Measurements from ENCODE around the gene CXCL10. TPM values are rescaled to one million over a fixed set of nuclear protein-coding genes. Genes with fewer than 3 reads are reported as not detected.
"Not testable (repeated sequence)": the region's sequence is repeated elsewhere in the genome, so short reads cannot be mapped to it uniquely, and the experiment has no call there.

Gene CXCL10
- total and polyA plus RNA-seq, 3 experiments from 2014 or later, result 1.6 to 1.9 TPM; not detected in 1

DNA sequence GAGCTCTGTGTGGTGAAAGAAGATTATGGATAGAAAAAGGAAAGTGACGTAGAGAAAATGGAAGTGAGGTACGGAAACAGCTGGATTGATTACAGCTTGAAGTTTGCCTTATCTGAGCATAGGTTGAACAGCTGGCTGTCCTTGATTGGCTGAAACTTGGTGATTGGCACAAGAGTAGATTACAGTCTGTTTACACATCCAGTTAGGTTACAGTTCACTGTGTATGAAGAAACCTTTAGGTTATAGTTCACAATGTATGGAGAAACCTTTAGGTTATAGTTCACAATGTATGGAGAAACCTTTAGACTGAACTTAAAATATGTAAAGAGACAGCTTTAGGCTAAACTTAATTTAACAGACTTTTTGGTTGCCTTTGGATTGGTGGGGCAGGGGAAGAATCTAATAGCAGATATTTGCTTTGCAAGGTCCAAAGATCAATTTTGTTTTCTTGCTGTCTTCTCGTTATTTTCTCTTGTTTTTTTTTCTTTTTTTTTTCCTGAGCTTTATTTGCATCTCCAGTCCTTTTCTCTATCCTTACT, 35.7 kb upstream of the CXCL10 start:
- DNase-seq, result no peak
- Mint-ChIP-seq H3K4me1 (no peaks in the 10 kb centered on the region), H3K27ac (no peak overlapping the region), H3K36me3 (no peaks in the 10 kb centered on the region), H3K27me3 (peaks cover 4 to 10% of the 10 kb centered on the region in 2 donors), H3K9me3 (no peaks in the 10 kb centered on the region), H3K4me3 (no peak overlapping the region)
- Histone ChIP-seq H3K27ac (ENCODE audit: low read depth, low read length) (no peak overlapping the region), H3K4me3 (ENCODE audit: low read length) (no peak overlapping the region), H3K27me3 (ENCODE audit: insufficient read depth, low read length, poor library complexity, severe bottlenecking) (no peaks in the 10 kb centered on the region), H3K36me3 (ENCODE audit: insufficient read depth, low read length) (no peaks in the 10 kb centered on the region), H3K9me3 (ENCODE audit: low read length) (no peaks in the 10 kb centered on the region), H3K4me1 (ENCODE audit: insufficient read depth, low read length) (no peaks in the 10 kb centered on the region)
- CTCF ChIA-PET, result interaction anchor here (1.3 kb wide), 1 partner anchor 9 kb away, joined by 3 read pairs; no protein-coding TSS in a partner anchor
- POLR2A ChIA-PET, result no interaction called here

DNA sequence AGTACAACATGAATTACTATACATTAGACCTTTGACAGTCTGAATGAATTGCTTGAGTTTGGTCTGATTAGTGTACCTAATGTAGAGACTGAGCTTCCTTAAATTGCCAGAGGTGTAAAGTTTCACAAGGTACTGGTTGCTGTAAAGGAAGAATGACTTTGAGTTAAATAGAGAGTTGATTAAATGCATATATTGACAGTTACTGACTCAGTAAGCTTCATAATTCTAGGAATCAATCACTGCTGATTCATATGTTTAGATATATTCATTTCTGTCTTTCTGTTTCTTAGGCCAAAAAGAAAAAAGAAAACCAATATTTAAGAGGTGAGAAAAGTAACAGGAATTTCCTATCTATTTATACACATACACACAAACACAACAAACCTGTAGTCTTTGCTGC, 35.0 kb upstream of the CXCL10 start:
- H3K27ac Mint-ChIP-seq, result no peak overlapping the region
- Histone ChIP-seq H3K36me3 (ENCODE audit: insufficient read depth, low read length) (no peaks in the 10 kb centered on the region), H3K4me1 (ENCODE audit: insufficient read depth, low read length) (no peaks in the 10 kb centered on the region), H3K27ac (ENCODE audit: low read depth, low read length) (no peak overlapping the region), H3K9me3 (ENCODE audit: low read length) (no peaks in the 10 kb centered on the region), H3K4me3 (ENCODE audit: low read length) (no peak overlapping the region), H3K27me3 (ENCODE audit: insufficient read depth, low read length, poor library complexity, severe bottlenecking) (no peaks in the 10 kb centered on the region)
- ChIA-PET POLR2A (no interaction called here), CTCF (interaction anchor here (1.3 kb wide), 1 partner anchor 8 kb away, joined by 3 read pairs; no protein-coding TSS in a partner anchor)
- H3K36me3 Mint-ChIP-seq, result no peaks in the 10 kb centered on the region
- DNase-seq, result no peak
- H3K4me1 Mint-ChIP-seq, result no peaks in the 10 kb centered on the region
- no peaks in the 10 kb centered on the region for H3K9me3 Mint-ChIP-seq
- no peak overlapping the region for H3K4me3 Mint-ChIP-seq
- H3K27me3 Mint-ChIP-seq, result peaks cover 4 to 10% of the 10 kb centered on the region in 2 donors

DNA sequence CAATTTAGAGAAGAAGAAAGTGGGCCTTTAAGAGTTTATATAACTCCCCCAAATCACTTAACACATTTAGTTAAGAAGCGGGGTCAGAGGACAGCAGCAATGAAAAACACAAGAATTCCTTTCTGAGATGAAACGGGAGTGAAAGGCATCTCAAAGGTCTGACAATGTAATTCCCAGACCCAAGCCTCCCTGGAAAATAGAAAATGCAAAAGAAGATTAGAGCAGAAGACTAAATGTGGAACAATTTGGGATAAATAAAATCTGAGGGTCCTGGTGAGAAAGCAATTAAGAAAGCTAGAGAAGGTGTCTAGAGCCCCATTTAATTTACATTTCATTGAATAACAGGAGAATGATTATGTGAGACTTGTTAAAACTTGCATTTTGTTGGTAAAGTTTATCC, 32.1 kb upstream of the CXCL10 start:
- POLR2A ChIA-PET, result no interaction called here
- H3K27ac Mint-ChIP-seq, result no peak overlapping the region
- H3K4me3 Mint-ChIP-seq, result no peak overlapping the region
- Histone ChIP-seq H3K27ac (ENCODE audit: low read depth, low read length) (no peak overlapping the region), H3K36me3 (ENCODE audit: insufficient read depth, low read length) (no peaks in the 10 kb centered on the region), H3K9me3 (ENCODE audit: low read length) (no peaks in the 10 kb centered on the region), H3K4me3 (ENCODE audit: low read length) (no peak overlapping the region), H3K4me1 (ENCODE audit: insufficient read depth, low read length) (no peaks in the 10 kb centered on the region), H3K27me3 (ENCODE audit: insufficient read depth, low read length, poor library complexity, severe bottlenecking) (no peaks in the 10 kb centered on the region)
- no peaks in the 10 kb centered on the region for H3K4me1 Mint-ChIP-seq
- no peaks in the 10 kb centered on the region for H3K9me3 Mint-ChIP-seq
- no peak for DNase-seq
- no peaks in the 10 kb centered on the region for H3K36me3 Mint-ChIP-seq
- CTCF ChIA-PET, result no interaction called here
- peaks cover 4 to 10% of the 10 kb centered on the region in 2 donors for H3K27me3 Mint-ChIP-seq

DNA sequence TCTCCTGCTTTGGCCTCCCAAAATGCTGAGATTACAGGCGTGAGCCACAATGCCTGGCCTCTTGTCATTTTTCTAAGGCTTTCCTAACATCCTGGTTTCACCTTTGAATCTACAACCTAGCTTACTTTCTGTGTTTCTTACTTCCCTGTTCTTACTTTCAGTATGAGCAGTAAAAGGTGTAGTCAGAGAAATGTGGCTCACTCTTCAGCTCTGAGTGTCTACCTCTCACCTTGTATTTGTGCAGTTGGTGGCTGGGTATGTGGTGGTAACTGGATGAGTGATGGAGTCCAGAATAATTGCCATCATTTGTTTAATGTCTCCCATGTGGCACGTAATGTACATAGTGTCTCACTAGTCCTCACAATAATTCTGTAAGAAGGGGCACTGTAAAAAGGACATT, 31.7 kb upstream of the CXCL10 start:
- DNase-seq, result no peak
- no peaks in the 10 kb centered on the region for H3K4me1 Mint-ChIP-seq
- no peaks in the 10 kb centered on the region for H3K9me3 Mint-ChIP-seq
- Histone ChIP-seq H3K4me3 (ENCODE audit: low read length) (no peak overlapping the region), H3K27me3 (ENCODE audit: insufficient read depth, low read length, poor library complexity, severe bottlenecking) (no peaks in the 10 kb centered on the region), H3K4me1 (ENCODE audit: insufficient read depth, low read length) (no peaks in the 10 kb centered on the region), H3K27ac (ENCODE audit: low read depth, low read length) (no peak overlapping the region), H3K36me3 (ENCODE audit: insufficient read depth, low read length) (no peaks in the 10 kb centered on the region), H3K9me3 (ENCODE audit: low read length) (no peaks in the 10 kb centered on the region)
- POLR2A ChIA-PET, result no interaction called here
- H3K27ac Mint-ChIP-seq, result no peak overlapping the region
- H3K4me3 Mint-ChIP-seq, result no peak overlapping the region
- no peaks in the 10 kb centered on the region for H3K36me3 Mint-ChIP-seq
- CTCF ChIA-PET, result interaction anchor here (1.3 kb wide), 1 partner anchor 12 kb away, joined by 3 read pairs; no protein-coding TSS in a partner anchor
- H3K27me3 Mint-ChIP-seq, result peaks cover 4 to 10% of the 10 kb centered on the region in 2 donors

DNA sequence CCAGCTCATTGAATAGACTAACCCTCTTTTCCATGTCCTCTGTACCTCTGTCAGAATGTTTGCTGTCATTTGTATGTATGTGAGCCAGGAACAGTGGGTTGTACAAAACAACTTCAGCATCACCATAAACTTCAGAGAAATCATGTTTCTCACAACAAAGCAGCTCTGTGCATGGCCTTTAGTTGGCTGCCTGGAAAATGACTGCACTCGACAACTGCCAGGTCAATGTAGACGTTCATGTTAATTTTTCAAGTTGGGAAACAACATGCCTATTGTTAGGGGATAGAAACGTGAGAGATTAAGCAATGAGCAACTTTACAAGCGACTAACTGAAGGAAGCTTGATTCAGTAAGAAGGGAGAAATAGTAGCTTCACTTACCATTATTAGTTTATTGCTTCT, 30.4 kb upstream of the CXCL10 start:
- ChIA-PET CTCF (interaction anchor here (0.8 to 1.3 kb wide), 4 partner anchors 8 to 158 kb away, joined by 3 to 5 read pairs (median 4); no protein-coding TSS in a partner anchor), POLR2A (no interaction called here)
- H3K27me3 ChIP-seq (ENCODE audit: insufficient read depth, low read length, poor library complexity, severe bottlenecking), result no peaks in the 10 kb centered on the region
- H3K36me3 ChIP-seq (ENCODE audit: insufficient read depth, low read length), result no peaks in the 10 kb centered on the region
- H3K27me3 Mint-ChIP-seq, result peaks cover 4 to 10% of the 10 kb centered on the region in 2 donors
- no peaks in the 10 kb centered on the region for H3K9me3 ChIP-seq (ENCODE audit: low read length)
- DNase-seq, result no peak
- no peaks in the 10 kb centered on the region for H3K36me3 Mint-ChIP-seq
- H3K4me1 ChIP-seq (ENCODE audit: insufficient read depth, low read length), result no peaks in the 10 kb centered on the region
- H3K4me3 ChIP-seq (ENCODE audit: low read length), result no peak overlapping the region
- no peaks in the 10 kb centered on the region for H3K9me3 Mint-ChIP-seq
- no peak overlapping the region for H3K27ac Mint-ChIP-seq
- no peak overlapping the region for H3K4me3 Mint-ChIP-seq
- no peaks in the 10 kb centered on the region for H3K4me1 Mint-ChIP-seq
- H3K27ac ChIP-seq (ENCODE audit: low read depth, low read length), result no peak overlapping the region

DNA sequence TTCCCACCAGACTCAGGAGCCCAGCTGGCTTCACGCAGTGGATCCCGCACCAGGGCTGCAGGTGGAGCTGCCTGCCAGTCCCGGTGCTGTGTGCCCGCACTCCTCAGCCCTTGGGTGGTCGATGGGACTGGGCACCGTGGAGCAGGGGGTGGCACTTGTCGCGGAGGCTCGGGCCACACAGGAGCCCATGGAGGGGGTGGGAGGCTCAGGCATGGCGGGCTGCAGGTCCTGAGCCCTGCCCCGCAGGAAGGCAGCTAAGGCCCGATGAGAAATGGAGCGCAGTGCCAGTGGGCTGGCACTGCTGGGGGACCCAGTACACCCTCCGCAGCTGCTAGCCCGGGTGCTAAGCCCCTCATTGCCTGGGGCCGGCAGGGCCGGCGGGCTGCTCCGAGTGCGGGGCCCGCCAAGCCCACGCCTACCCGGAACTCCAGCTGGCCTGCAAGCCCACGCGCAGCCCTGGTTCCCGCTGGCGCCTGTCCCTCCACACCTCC, 27.3 kb upstream of the CXCL10 start:
- H3K4me1 Mint-ChIP-seq; H3K9me3 Mint-ChIP-seq; H3K4me1 ChIP-seq (ENCODE audit: insufficient read depth, low read length); H3K27ac Mint-ChIP-seq; DNase-seq; H3K27me3 ChIP-seq (ENCODE audit: insufficient read depth, low read length, poor library complexity, severe bottlenecking); H3K27ac ChIP-seq (ENCODE audit: low read depth, low read length); H3K4me3 ChIP-seq (ENCODE audit: low read length); H3K9me3 ChIP-seq (ENCODE audit: low read length); H3K36me3 ChIP-seq (ENCODE audit: insufficient read depth, low read length); POLR2A ChIA-PET; H3K4me3 Mint-ChIP-seq; H3K36me3 Mint-ChIP-seq: not testable (repeated sequence)
- H3K27me3 Mint-ChIP-seq, result peaks cover 8 to 12% of the 10 kb centered on the region in 2 donors
- CTCF ChIA-PET, result interaction anchor here (1.0 kb wide), 1 partner anchor 8 kb away, joined by 3 read pairs; no protein-coding TSS in a partner anchor

DNA sequence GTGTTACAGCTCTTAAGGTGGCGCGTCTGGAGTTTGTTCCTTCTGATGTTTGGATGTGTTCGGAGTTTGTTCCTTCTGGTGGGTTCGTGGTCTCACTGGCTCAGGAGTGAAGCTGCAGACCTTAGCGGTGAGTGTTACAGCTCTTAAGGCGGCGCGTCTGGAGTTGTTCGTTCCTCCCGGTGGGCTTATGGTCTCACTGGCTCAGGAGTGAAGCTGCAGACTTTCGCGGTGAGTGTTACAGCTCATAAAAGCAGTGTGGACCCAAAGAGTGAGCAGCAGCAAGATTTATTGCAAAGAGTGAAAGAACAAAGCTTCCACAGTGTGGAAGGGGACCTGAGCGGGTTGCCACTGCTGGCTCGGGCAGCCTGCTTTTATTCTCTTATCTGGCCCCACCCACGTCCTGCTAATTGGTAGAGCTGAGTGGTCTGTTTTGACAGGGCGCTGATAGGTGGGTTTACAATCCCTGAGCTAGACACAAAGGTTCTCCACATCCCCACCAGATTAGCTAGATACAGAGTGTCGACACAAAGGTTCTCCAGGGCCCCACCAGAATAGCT, 26.6 kb upstream of the CXCL10 start:
- CTCF ChIA-PET, result interaction anchor here (1.0 kb wide), 1 partner anchor 8 kb away, joined by 3 read pairs; no protein-coding TSS in a partner anchor
- POLR2A ChIA-PET, result not testable (repeated sequence)

DNA sequence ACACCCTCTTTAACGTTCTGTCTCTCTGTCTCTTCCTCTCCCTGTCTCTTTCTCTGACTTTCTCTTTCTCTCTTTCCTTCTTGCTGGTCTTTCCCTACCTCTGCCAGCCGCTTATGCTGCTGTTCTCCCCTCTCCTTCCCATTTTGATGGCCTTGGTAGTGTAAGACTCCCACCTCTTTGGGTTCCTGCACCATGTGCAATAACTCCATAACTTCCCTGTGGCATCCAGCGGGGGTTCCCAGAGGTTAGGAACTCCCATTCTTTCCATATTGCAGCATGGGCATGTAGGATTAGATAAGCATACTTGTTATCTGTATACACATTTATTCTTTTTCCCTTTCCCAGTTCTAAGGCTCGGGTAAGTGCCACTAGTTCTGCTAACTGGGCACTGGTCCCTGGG, 21.4 kb upstream of the CXCL10 start:
- H3K4me3 ChIP-seq (ENCODE audit: low read length); H3K4me3 Mint-ChIP-seq; H3K36me3 ChIP-seq (ENCODE audit: insufficient read depth, low read length); H3K27me3 ChIP-seq (ENCODE audit: insufficient read depth, low read length, poor library complexity, severe bottlenecking); POLR2A ChIA-PET; DNase-seq; H3K4me1 ChIP-seq (ENCODE audit: insufficient read depth, low read length); H3K9me3 ChIP-seq (ENCODE audit: low read length); H3K36me3 Mint-ChIP-seq; H3K9me3 Mint-ChIP-seq; CTCF ChIA-PET; H3K27ac ChIP-seq (ENCODE audit: low read depth, low read length); H3K4me1 Mint-ChIP-seq: not testable (repeated sequence)
- Mint-ChIP-seq H3K27ac (peak overlapping the region in 1 of 8 donors; percentile 27), H3K27me3 (peaks cover 8 to 20% of the 10 kb centered on the region in 2 donors)

More for the DNA sequence above, 26.6 kb upstream of the CXCL10 start:
- not testable (repeated sequence) for H3K36me3 Mint-ChIP-seq; H3K4me3 ChIP-seq (ENCODE audit: low read length); H3K27me3 ChIP-seq (ENCODE audit: insufficient read depth, low read length, poor library complexity, severe bottlenecking); H3K4me3 Mint-ChIP-seq; H3K27ac ChIP-seq (ENCODE audit: low read depth, low read length); H3K4me1 Mint-ChIP-seq; H3K9me3 ChIP-seq (ENCODE audit: low read length); H3K36me3 ChIP-seq (ENCODE audit: insufficient read depth, low read length); H3K9me3 Mint-ChIP-seq; H3K27me3 Mint-ChIP-seq; H3K27ac Mint-ChIP-seq; DNase-seq; H3K4me1 ChIP-seq (ENCODE audit: insufficient read depth, low read length)
